WTC11 (cell line): Measurements from ENCODE around the gene ABR. TPM values are rescaled to one million over a fixed set of nuclear protein-coding genes. Genes with fewer than 3 reads are reported as not detected.

Experiments
- ATAC-seq: fragments of 200-7000 bp; cut with Tn5 transposase; 2 replicates; pipeline ENCODE4 v1.10.0; 2021; ENCODE audit warnings: mild to moderate bottlenecking, moderate library complexity
- CTCF ChIA-PET: fragments of 300-600 bp; sonication (Branson Sonifier 250); formaldehyde crosslinking; loops from one replicate; lab custom pipeline; 2021; ENCODE audit warnings: antibody characterized with exemption; lab: Charles Lee
- POLR2A ChIA-PET: fragments of 350-600 bp; sonication (Branson Sonifier 250); formaldehyde crosslinking; loops from one replicate; lab custom pipeline; 2021; ENCODE audit warnings: antibody characterized with exemption; lab: Charles Lee
- DNase-seq: peaks from one replicate; pipeline ENCODE4 v3.0.0; 2021; ENCODE audit warnings: low spot score
- H3K27ac Mint-ChIP-seq: 2 replicates; pipeline ENCODE4 v1.8.0; 2021; ENCODE audit warnings: mixed read lengths
- H3K27me3 Mint-ChIP-seq: 2 replicates; pipeline ENCODE4 v1.8.0; 2021; ENCODE audit warnings: low read depth, mild to moderate bottlenecking, moderate library complexity, mixed read lengths
- H3K36me3 Mint-ChIP-seq: 2 replicates; pipeline ENCODE4 v1.8.0; 2021; ENCODE audit warnings: mixed read lengths
- H3K4me1 Mint-ChIP-seq: 2 replicates; pipeline ENCODE4 v1.8.0; 2022; ENCODE audit warnings: mixed read lengths
- H3K4me3 Mint-ChIP-seq: 2 replicates; pipeline ENCODE4 v1.8.0; 2021; ENCODE audit warnings: mild to moderate bottlenecking, moderate library complexity, mixed read lengths
- H3K9me3 Mint-ChIP-seq: 2 replicates; pipeline ENCODE4 v1.8.0; 2021; ENCODE audit warnings: mixed read lengths
- CREM ChIP-seq: sonication (generic); formaldehyde crosslinking; IDR thresholded peaks from 2 replicates; pipeline ENCODE4 v1.8.1; 2022; ENCODE audit warnings: mild to moderate bottlenecking, missing genetic modification reagents, moderate library complexity
- FOXK1 ChIP-seq: sonication (generic); formaldehyde crosslinking; IDR thresholded peaks from 2 replicates; pipeline ENCODE4 v1.8.0; 2022; ENCODE audit warnings: mild to moderate bottlenecking, moderate library complexity, missing genetic modification reagents
- GRHL2 ChIP-seq: fragments of 250-450 bp; sonication (Bioruptor Pico); IDR thresholded peaks from 2 replicates; pipeline ENCODE4 v1.8.0; 2022; ENCODE audit warnings: mild to moderate bottlenecking, moderate library complexity; ENCODE audit not compliant: insufficient replicate concordance, severe bottlenecking
- NR1H2 ChIP-seq: sonication (generic); formaldehyde crosslinking; IDR thresholded peaks from 2 replicates; pipeline ENCODE4 v1.9.0; 2021; ENCODE audit warnings: mild to moderate bottlenecking, moderate library complexity, missing genetic modification reagents
- OVOL2 ChIP-seq: fragments of 250-450 bp; sonication (Bioruptor Pico); IDR thresholded peaks from 2 replicates; pipeline ENCODE4 v1.9.0; 2021; ENCODE audit warnings: mild to moderate bottlenecking, borderline replicate concordance
- RELA ChIP-seq: sonication (generic); formaldehyde crosslinking; IDR thresholded peaks from 2 replicates; pipeline ENCODE4 v1.8.1; 2022; ENCODE audit warnings: missing genetic modification reagents, mild to moderate bottlenecking, borderline replicate concordance
- RORB ChIP-seq: fragments of 250-450 bp; sonication (Bioruptor Pico); IDR thresholded peaks from 2 replicates; pipeline ENCODE4 v1.9.0; 2021; ENCODE audit warnings: mild to moderate bottlenecking
- ZNF219 ChIP-seq: sonication (generic); formaldehyde crosslinking; IDR thresholded peaks from 2 replicates; pipeline ENCODE4 v1.8.0; 2023; ENCODE audit warnings: missing genetic modification reagents, mild to moderate bottlenecking, borderline replicate concordance
- ZNF423 ChIP-seq: fragments of 250-450 bp; sonication (Bioruptor Pico); IDR thresholded peaks from 2 replicates; pipeline ENCODE4 v2.1.2; 2022; ENCODE audit warnings: mild to moderate bottlenecking, moderate library complexity
- total RNA-seq: library from RNA; stranded (reverse); gene quantifications from 3 replicates; pipeline ENCODE4 v1.2.3, GENCODE V29; 2021
- TF ChIP-seq, protein P1 (sequence below): sonication (generic); formaldehyde crosslinking; IDR thresholded peaks from 2 replicates; pipeline ENCODE4 v1.8.1; 2023; ENCODE audit warnings: mild to moderate bottlenecking, missing genetic modification reagents, moderate library complexity
- TF ChIP-seq, protein P2 (sequence below): sonication (generic); formaldehyde crosslinking; conservative IDR thresholded peaks from 2 replicates; pipeline ENCODE4 v1.8.1; 2022; ENCODE audit warnings: mild to moderate bottlenecking, missing genetic modification reagents
- TF ChIP-seq, protein P3 (sequence below): sonication (generic); formaldehyde crosslinking; IDR thresholded peaks from 2 replicates; pipeline ENCODE4 v1.8.1; 2023; ENCODE audit warnings: mild to moderate bottlenecking, missing genetic modification reagents, borderline replicate concordance
- TF ChIP-seq, protein P4 (sequence below): sonication (generic); formaldehyde crosslinking; IDR thresholded peaks from 2 replicates; pipeline ENCODE4 v1.8.1; 2022; ENCODE audit warnings: mild to moderate bottlenecking, missing genetic modification reagents, moderate library complexity, borderline replicate concordance
- TF ChIP-seq, protein P5 (sequence below): fragments of 250-450 bp; sonication (Bioruptor Pico); IDR thresholded peaks from 2 replicates; pipeline ENCODE4 v1.9.0; 2021; ENCODE audit warnings: mild to moderate bottlenecking, borderline replicate concordance

The ABR gene
- total RNA-seq, 1 experiment from 2014 or later = 38.0 TPM

GRCh38 chr17:1197379-1197778 is 17.6 kb upstream of the ABR start:
- DNase-seq = no peak
- CTCF ChIA-PET = interaction anchor here (1.3 to 7.4 kb wide), 4 partner anchors 10 to 135 kb away, joined by 3 to 64 read pairs (median 4); no protein-coding TSS in a partner anchor
- H3K4me1 Mint-ChIP-seq = no peaks in the 10 kb centered on the region
- H3K4me3 Mint-ChIP-seq = no peak overlapping the region
- H3K27ac Mint-ChIP-seq = no peak overlapping the region
- TF ChIP-seq FOXK1 (no peak), GRHL2 (no peak), RORB (CRISPR knock-in tag) (no peak), NR1H2 (CRISPR knock-in tag) (no peak), OVOL2 (no peak), ZNF423 (CRISPR knock-in tag) (no peak), ZNF219 (CRISPR knock-in tag) (no peak)
- TF ChIP-seq, protein P1, sequence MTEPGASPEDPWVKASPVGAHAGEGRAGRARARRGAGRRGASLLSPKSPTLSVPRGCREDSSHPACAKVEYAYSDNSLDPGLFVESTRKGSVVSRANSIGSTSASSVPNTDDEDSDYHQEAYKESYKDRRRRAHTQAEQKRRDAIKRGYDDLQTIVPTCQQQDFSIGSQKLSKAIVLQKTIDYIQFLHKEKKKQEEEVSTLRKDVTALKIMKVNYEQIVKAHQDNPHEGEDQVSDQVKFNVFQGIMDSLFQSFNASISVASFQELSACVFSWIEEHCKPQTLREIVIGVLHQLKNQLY (CRISPR knock-in tag) = no peak
- TF ChIP-seq, protein P2, sequence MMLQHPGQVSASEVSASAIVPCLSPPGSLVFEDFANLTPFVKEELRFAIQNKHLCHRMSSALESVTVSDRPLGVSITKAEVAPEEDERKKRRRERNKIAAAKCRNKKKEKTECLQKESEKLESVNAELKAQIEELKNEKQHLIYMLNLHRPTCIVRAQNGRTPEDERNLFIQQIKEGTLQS (CRISPR knock-in tag) = no peak
- TF ChIP-seq, protein P3, sequence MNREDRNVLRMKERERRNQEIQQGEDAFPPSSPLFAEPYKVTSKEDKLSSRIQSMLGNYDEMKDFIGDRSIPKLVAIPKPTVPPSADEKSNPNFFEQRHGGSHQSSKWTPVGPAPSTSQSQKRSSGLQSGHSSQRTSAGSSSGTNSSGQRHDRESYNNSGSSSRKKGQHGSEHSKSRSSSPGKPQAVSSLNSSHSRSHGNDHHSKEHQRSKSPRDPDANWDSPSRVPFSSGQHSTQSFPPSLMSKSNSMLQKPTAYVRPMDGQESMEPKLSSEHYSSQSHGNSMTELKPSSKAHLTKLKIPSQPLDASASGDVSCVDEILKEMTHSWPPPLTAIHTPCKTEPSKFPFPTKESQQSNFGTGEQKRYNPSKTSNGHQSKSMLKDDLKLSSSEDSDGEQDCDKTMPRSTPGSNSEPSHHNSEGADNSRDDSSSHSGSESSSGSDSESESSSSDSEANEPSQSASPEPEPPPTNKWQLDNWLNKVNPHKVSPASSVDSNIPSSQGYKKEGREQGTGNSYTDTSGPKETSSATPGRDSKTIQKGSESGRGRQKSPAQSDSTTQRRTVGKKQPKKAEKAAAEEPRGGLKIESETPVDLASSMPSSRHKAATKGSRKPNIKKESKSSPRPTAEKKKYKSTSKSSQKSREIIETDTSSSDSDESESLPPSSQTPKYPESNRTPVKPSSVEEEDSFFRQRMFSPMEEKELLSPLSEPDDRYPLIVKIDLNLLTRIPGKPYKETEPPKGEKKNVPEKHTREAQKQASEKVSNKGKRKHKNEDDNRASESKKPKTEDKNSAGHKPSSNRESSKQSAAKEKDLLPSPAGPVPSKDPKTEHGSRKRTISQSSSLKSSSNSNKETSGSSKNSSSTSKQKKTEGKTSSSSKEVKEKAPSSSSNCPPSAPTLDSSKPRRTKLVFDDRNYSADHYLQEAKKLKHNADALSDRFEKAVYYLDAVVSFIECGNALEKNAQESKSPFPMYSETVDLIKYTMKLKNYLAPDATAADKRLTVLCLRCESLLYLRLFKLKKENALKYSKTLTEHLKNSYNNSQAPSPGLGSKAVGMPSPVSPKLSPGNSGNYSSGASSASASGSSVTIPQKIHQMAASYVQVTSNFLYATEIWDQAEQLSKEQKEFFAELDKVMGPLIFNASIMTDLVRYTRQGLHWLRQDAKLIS (CRISPR knock-in tag) = no peak
- TF ChIP-seq, protein P4, sequence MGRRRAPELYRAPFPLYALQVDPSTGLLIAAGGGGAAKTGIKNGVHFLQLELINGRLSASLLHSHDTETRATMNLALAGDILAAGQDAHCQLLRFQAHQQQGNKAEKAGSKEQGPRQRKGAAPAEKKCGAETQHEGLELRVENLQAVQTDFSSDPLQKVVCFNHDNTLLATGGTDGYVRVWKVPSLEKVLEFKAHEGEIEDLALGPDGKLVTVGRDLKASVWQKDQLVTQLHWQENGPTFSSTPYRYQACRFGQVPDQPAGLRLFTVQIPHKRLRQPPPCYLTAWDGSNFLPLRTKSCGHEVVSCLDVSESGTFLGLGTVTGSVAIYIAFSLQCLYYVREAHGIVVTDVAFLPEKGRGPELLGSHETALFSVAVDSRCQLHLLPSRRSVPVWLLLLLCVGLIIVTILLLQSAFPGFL (CRISPR knock-in tag) = no peak
- TF ChIP-seq, all 79 proteins: peak for 0
- no peak for ATAC-seq
- Mint-ChIP-seq H3K36me3 (no peaks in the 10 kb centered on the region), H3K9me3 (no peaks in the 10 kb centered on the region), H3K27me3 (peaks cover 15% of the 10 kb centered on the region)
- POLR2A ChIA-PET = interaction anchor here (0.8 kb wide), 1 partner anchor 16 kb away, joined by 3 read pairs; no protein-coding TSS in a partner anchor

DNA sequence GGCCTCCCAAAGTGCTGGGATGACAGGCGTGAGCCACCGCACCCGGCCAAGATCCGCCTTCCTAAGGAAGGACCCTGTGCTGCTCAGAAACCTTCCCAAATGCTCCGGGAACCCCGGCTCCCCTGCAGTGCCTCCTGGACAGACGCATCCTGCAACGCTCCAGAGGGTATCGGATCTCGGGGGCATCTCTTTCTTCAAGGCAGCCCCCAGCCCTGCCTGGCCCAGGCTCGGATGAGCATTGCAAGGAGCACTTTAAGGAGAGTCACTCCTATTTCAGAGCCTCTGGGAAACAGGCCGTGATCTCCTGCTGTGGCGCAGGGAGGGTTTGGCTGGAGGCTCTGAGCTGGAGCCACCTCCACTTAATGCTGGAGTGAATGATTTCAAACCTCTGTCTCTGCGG is 17.2 kb upstream of the ABR start:
- no peaks in the 10 kb centered on the region for H3K4me1 Mint-ChIP-seq
- ChIA-PET POLR2A (interaction anchor here (0.7 kb wide), 1 partner anchor 67 kb away, joined by 6 read pairs; no protein-coding TSS in a partner anchor), CTCF (interaction anchor here (1.8 to 7.4 kb wide), 2 partner anchors 10 to 74 kb away, joined by 6 to 64 read pairs; no protein-coding TSS in a partner anchor)
- DNase-seq = no peak
- no peak for ATAC-seq
- no peak overlapping the region for H3K27ac Mint-ChIP-seq
- TF ChIP-seq CREM (CRISPR knock-in tag) (no peak), RORB (CRISPR knock-in tag) (no peak), RELA (CRISPR knock-in tag) (no peak)
- TF ChIP-seq, protein P5, sequence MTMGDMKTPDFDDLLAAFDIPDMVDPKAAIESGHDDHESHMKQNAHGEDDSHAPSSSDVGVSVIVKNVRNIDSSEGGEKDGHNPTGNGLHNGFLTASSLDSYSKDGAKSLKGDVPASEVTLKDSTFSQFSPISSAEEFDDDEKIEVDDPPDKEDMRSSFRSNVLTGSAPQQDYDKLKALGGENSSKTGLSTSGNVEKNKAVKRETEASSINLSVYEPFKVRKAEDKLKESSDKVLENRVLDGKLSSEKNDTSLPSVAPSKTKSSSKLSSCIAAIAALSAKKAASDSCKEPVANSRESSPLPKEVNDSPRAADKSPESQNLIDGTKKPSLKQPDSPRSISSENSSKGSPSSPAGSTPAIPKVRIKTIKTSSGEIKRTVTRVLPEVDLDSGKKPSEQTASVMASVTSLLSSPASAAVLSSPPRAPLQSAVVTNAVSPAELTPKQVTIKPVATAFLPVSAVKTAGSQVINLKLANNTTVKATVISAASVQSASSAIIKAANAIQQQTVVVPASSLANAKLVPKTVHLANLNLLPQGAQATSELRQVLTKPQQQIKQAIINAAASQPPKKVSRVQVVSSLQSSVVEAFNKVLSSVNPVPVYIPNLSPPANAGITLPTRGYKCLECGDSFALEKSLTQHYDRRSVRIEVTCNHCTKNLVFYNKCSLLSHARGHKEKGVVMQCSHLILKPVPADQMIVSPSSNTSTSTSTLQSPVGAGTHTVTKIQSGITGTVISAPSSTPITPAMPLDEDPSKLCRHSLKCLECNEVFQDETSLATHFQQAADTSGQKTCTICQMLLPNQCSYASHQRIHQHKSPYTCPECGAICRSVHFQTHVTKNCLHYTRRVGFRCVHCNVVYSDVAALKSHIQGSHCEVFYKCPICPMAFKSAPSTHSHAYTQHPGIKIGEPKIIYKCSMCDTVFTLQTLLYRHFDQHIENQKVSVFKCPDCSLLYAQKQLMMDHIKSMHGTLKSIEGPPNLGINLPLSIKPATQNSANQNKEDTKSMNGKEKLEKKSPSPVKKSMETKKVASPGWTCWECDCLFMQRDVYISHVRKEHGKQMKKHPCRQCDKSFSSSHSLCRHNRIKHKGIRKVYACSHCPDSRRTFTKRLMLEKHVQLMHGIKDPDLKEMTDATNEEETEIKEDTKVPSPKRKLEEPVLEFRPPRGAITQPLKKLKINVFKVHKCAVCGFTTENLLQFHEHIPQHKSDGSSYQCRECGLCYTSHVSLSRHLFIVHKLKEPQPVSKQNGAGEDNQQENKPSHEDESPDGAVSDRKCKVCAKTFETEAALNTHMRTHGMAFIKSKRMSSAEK = no peak
- TF ChIP-seq, all 79 proteins: peak for 0
- Mint-ChIP-seq H3K4me3 (no peak overlapping the region), H3K27me3 (peaks cover 12% of the 10 kb centered on the region), H3K36me3 (no peaks in the 10 kb centered on the region), H3K9me3 (no peaks in the 10 kb centered on the region)
